RWPE2 (cell line): ENCODE results near the gene MYBBP1A.

Source experiments
- ATAC-seq: fragments of 200-7000 bp; cut with Tn5 transposase; 3 replicates; pipeline ENCODE4 v1.9.1; 2021; ENCODE audit warnings: low read depth
- DNase-seq: peaks from one replicate; pipeline ENCODE4 v3.0.0-alpha.2; 2020; ENCODE audit warnings: low spot score
- H3K27ac ChIP-seq: fragments of 450-650 bp; 2 replicates; pipeline ENCODE4 v1.5.1; 2017; ENCODE audit warnings: mild to moderate bottlenecking; ENCODE audit not compliant: poor library complexity, severe bottlenecking
- H3K27me3 ChIP-seq: fragments of 250-450 bp; sonication (Bioruptor Pico); 2 replicates; pipeline ENCODE4 v1.5.1; 2021; ENCODE audit warnings: mild to moderate bottlenecking, moderate library complexity; ENCODE audit not compliant: insufficient read depth, poor library complexity, severe bottlenecking
- H3K36me3 ChIP-seq: fragments of 250-450 bp; sonication (Bioruptor Pico); 2 replicates; pipeline ENCODE4 v1.5.1; 2020; ENCODE audit warnings: low read depth, mild to moderate bottlenecking, moderate library complexity
- H3K4me1 ChIP-seq: fragments of 250-450 bp; sonication (Bioruptor Pico); 2 replicates; pipeline ENCODE4 v1.5.1; 2021; ENCODE audit warnings: mild to moderate bottlenecking, moderate library complexity; ENCODE audit not compliant: insufficient read depth, poor library complexity, severe bottlenecking
- H3K4me3 ChIP-seq: fragments of 250-450 bp; sonication (Bioruptor Pico); 2 replicates; pipeline ENCODE4 v1.5.1; 2021; ENCODE audit warnings: mild to moderate bottlenecking, moderate library complexity; ENCODE audit not compliant: severe bottlenecking
- H3K9me3 ChIP-seq: fragments of 250-450 bp; sonication (Bioruptor Pico); 2 replicates; pipeline ENCODE4 v1.5.1; 2021; ENCODE audit warnings: mild to moderate bottlenecking, moderate library complexity; ENCODE audit not compliant: severe bottlenecking
- TF ChIP-seq, protein P1 (sequence below): fragments of 450-650 bp; IDR thresholded peaks from one replicate; pipeline ENCODE4 v1.5.1; 2017; ENCODE audit warnings: mild to moderate bottlenecking, moderate library complexity; ENCODE audit not compliant: poor library complexity, severe bottlenecking

MYBBP1A gene

DNA sequence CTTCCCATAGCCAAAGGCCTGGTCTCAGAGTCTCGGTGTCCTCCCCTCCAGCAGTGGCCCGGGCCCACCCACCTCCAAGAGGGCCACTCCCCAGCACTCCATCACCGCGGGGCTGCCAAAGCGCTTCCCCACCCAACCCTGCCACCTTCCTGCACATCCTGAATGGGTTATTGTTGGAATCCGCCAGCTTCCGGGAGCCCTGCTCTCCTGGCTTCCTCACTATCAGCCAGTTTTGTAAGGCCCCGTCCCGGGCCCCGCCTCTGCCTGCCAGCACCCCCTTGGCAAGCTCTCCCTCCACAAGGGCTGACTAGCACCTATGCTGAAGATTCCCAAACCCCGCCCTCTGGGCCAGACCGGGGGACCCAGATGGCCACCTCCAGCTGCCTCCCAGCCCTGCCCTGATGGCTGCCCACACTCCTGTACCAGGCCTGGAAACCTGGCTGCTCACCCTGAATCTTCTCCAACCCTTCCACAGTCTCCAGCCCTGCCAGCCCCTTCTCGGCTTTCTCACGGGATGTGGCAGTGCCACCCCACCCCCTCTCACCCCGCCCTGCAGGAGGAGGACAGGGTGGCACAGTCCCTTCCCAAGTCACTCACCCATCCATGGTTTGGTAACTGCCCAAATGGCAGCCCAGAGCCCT lies 14.4 kb downstream of the MYBBP1A start:
- ATAC-seq: no peak

DNA sequence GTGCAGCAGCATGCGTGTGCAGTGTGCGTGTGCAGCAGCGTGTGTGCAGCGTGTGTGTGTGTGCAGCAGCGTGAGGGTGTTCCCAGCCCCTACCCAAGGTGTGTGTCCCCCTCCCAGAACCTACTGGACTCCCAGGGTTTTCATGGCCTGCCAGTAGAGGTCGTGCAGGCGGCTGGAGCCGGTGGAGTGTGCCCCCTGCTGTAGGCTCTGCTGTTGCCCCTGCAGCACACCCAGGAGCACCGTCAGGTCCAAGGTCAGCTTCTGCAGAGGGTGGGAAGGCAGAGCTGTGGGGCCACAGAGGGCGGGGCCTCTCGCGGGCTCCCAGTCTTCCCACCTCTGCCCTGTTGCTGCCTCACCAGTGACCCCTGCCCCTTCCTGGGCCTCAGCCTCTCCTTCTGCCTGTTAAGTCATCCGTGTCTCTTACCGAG lies 14.9 kb downstream of the MYBBP1A start:
- Histone ChIP-seq H3K36me3 (peaks cover 53% of the 10 kb centered on the region), H3K27me3 (no peaks in the 10 kb centered on the region), H3K4me1 (no peaks in the 10 kb centered on the region), H3K4me3 (no peak overlapping the region), H3K27ac (no peak overlapping the region), H3K9me3 (no peaks in the 10 kb centered on the region)
- DNase-seq (no peak), ATAC-seq (no peak)
- TF ChIP-seq, protein P1, sequence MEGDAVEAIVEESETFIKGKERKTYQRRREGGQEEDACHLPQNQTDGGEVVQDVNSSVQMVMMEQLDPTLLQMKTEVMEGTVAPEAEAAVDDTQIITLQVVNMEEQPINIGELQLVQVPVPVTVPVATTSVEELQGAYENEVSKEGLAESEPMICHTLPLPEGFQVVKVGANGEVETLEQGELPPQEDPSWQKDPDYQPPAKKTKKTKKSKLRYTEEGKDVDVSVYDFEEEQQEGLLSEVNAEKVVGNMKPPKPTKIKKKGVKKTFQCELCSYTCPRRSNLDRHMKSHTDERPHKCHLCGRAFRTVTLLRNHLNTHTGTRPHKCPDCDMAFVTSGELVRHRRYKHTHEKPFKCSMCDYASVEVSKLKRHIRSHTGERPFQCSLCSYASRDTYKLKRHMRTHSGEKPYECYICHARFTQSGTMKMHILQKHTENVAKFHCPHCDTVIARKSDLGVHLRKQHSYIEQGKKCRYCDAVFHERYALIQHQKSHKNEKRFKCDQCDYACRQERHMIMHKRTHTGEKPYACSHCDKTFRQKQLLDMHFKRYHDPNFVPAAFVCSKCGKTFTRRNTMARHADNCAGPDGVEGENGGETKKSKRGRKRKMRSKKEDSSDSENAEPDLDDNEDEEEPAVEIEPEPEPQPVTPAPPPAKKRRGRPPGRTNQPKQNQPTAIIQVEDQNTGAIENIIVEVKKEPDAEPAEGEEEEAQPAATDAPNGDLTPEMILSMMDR: no peak

More for the DNA sequence above, 14.4 kb downstream of the MYBBP1A start:
- Histone ChIP-seq H3K4me1 (no peaks in the 10 kb centered on the region), H3K4me3 (no peak overlapping the region), H3K9me3 (no peaks in the 10 kb centered on the region), H3K27me3 (no peaks in the 10 kb centered on the region), H3K27ac (no peak overlapping the region), H3K36me3 (peaks cover 58% of the 10 kb centered on the region)
- TF ChIP-seq, protein P1: no peak
- DNase-seq: no peak

DNA sequence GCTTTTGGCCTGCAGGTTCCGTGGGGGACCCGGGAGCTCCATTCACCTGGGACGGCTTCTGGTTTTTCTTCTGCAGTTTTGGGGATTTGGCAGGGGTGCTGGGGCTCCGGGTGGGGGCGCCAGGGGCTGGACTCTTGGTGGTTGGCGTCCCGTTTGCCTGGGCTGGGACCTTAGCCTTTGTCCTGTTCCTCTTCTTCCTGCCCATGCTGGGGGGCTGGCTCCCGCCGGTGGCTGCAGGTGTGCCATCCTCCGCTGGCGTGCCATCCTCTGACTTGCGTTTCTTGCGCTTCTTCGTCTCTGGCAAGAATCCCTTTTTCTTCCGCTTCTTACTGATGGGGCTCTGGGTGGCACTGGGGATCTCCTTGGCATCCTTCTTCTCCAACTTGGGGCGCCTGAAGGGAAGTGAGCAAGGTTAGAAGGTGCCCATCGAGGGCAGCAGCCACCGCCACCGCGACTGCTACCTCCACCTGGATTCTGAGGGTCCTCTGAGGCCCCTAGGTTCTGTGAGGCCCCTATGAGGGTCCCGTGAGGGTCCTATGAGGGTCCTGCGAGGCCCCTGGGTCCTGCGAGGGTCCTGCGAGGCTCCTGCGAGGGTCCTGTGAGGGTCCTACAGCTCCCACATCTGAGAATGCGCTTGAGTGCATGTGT lies 15.5 kb downstream of the MYBBP1A start:
- DNase-seq (no peak), ATAC-seq (no peak)
- TF ChIP-seq, protein P1: no peak
- H3K27me3 ChIP-seq: no peaks in the 10 kb centered on the region
- H3K9me3 ChIP-seq: no peaks in the 10 kb centered on the region
- no peak overlapping the region for H3K27ac ChIP-seq
- H3K36me3 ChIP-seq: peaks cover 50% of the 10 kb centered on the region
- no peaks in the 10 kb centered on the region for H3K4me1 ChIP-seq
- no peak overlapping the region for H3K4me3 ChIP-seq

DNA sequence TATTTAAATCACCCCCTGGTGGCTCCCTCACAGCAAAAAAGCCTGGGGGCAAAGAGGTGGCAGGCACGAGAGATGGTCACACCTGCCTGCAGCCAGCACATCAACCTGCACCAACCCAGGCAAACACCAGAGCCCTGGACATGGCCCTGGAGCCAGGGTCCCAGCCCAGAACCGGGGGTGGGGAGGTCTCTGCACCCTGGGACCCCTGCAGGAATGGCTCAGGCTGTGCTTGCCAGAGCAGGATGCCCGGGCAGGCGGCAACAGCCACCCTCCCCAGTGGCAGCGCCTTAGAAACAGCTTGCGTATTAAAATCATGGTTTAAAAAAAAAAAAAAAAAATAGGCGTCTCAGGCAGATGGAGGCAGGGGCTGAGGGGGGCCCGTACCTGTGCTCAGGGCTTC lies 16.2 kb downstream of the MYBBP1A start:
- H3K27ac ChIP-seq: no peak overlapping the region
- peaks cover 47% of the 10 kb centered on the region for H3K36me3 ChIP-seq
- TF ChIP-seq, protein P1: no peak
- DNase-seq (no peak), ATAC-seq (no peak)
- no peaks in the 10 kb centered on the region for H3K4me1 ChIP-seq
- no peaks in the 10 kb centered on the region for H3K27me3 ChIP-seq
- no peaks in the 10 kb centered on the region for H3K9me3 ChIP-seq
- no peak overlapping the region for H3K4me3 ChIP-seq
